ENCODE data around the gene CYP24A1. TPM values are rescaled to one million over a fixed set of nuclear protein-coding genes. Genes with fewer than 3 reads are reported as not detected.

The CYP24A1 gene
- total RNA-seq, 1 donor from 2014 or later = 5.9 TPM

DNA sequence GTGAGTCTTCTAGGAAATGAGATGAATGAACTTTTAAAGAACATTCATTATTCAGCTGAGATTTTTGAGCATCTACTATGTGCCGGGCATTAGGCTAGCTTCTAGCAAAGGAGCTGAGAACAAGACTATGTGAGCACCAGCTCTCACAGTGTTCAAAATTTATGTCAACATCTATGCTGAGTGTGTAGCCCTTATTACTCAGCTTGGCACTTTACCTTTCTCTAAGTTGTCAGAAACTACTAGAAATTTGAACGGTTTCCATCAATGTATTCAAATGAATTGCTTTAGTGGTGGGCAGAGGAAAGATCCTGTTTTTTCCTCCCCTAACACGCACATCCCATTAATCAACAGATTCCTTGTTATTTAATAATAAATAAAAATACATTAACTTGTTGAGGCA, 33.3 kb downstream of the CYP24A1 start:
- no peak for DNase-seq (ENCODE audit: extremely low spot score in 2 of 2)
- no peak overlapping the region for H3K27ac ChIP-seq
- no peaks in the 10 kb centered on the region for H3K4me1 ChIP-seq
- no peak overlapping the region for H3K4me3 ChIP-seq
- no peaks in the 10 kb centered on the region for H3K36me3 ChIP-seq
- no peaks in the 10 kb centered on the region for H3K27me3 ChIP-seq
- TF ChIP-seq POLR2A (IDR thresholded peaks at IDR 0.05) (no peak), POLR2AphosphoS5 (IDR thresholded peaks at IDR 0.05; ENCODE audit: insufficient read depth in 1 of 2, low read depth in 1 of 2) (no peak)
- TF ChIP-seq, protein P1, sequence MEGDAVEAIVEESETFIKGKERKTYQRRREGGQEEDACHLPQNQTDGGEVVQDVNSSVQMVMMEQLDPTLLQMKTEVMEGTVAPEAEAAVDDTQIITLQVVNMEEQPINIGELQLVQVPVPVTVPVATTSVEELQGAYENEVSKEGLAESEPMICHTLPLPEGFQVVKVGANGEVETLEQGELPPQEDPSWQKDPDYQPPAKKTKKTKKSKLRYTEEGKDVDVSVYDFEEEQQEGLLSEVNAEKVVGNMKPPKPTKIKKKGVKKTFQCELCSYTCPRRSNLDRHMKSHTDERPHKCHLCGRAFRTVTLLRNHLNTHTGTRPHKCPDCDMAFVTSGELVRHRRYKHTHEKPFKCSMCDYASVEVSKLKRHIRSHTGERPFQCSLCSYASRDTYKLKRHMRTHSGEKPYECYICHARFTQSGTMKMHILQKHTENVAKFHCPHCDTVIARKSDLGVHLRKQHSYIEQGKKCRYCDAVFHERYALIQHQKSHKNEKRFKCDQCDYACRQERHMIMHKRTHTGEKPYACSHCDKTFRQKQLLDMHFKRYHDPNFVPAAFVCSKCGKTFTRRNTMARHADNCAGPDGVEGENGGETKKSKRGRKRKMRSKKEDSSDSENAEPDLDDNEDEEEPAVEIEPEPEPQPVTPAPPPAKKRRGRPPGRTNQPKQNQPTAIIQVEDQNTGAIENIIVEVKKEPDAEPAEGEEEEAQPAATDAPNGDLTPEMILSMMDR (IDR thresholded peaks at IDR 0.05) = no peak
- H3K9me3 ChIP-seq = no peaks in the 10 kb centered on the region
- intact Hi-C loops (cut with DNase I) = no loop called here

DNA sequence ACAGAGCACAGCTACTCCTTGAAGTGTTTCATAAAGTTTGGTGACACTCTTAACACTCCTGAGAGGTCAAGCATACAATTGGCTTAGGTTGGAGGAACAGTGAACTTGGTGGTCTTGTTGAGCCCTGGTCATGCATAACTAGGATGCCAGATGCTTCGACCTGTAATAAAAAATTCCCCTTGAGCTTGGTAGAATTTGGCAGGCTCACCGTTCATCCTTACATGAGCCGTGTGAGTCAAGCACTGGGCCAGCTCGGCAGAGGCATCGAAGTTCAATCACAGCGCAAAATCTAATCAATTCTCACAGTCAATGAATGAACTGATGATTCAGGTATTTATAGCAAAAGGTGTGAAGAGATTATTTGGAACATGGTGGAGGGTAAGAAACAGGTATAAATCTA, 33.7 kb downstream of the CYP24A1 start:
- H3K36me3 ChIP-seq = no peaks in the 10 kb centered on the region
- intact Hi-C loops (cut with DNase I) = no loop called here
- no peak for DNase-seq (ENCODE audit: extremely low spot score in 2 of 2)
- H3K4me1 ChIP-seq = no peaks in the 10 kb centered on the region
- no peak overlapping the region for H3K27ac ChIP-seq
- TF ChIP-seq POLR2AphosphoS5 (IDR thresholded peaks at IDR 0.05; ENCODE audit: insufficient read depth in 1 of 2, low read depth in 1 of 2) (no peak), POLR2A (IDR thresholded peaks at IDR 0.05) (no peak)
- TF ChIP-seq, protein P1 (IDR thresholded peaks at IDR 0.05) = no peak
- H3K27me3 ChIP-seq = no peaks in the 10 kb centered on the region
- no peak overlapping the region for H3K4me3 ChIP-seq
- H3K9me3 ChIP-seq = no peaks in the 10 kb centered on the region

DNA sequence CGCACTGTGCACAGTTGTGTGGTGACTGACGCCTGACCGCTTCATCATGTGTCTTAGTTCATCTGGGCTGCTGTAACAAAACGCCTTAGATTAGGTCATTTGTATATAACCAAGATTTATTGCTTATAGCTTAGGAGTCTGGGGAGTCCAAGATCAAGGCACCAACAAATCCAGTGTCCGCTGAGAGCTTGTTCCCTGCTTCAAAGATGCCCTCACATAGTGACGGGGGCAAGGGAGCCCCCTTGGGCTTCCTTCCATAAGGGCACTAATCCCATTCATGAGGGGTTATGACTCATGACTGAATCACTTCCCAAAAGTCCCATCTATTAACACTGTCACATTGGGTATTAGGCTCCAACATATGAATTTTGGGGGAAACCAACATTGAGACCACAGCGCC, 34.6 kb downstream of the CYP24A1 start:
- intact Hi-C loops (cut with DNase I) = no loop called here
- DNase-seq (ENCODE audit: extremely low spot score in 2 of 2) = no peak
- Histone ChIP-seq H3K4me3 (no peak overlapping the region), H3K27me3 (no peaks in the 10 kb centered on the region), H3K27ac (no peak overlapping the region), H3K36me3 (no peaks in the 10 kb centered on the region), H3K4me1 (no peaks in the 10 kb centered on the region), H3K9me3 (no peaks in the 10 kb centered on the region)
- TF ChIP-seq POLR2A (IDR thresholded peaks at IDR 0.05) (no peak), POLR2AphosphoS5 (IDR thresholded peaks at IDR 0.05; ENCODE audit: insufficient read depth in 1 of 2, low read depth in 1 of 2) (no peak)
- TF ChIP-seq, protein P1 (IDR thresholded peaks at IDR 0.05) = no peak

DNA sequence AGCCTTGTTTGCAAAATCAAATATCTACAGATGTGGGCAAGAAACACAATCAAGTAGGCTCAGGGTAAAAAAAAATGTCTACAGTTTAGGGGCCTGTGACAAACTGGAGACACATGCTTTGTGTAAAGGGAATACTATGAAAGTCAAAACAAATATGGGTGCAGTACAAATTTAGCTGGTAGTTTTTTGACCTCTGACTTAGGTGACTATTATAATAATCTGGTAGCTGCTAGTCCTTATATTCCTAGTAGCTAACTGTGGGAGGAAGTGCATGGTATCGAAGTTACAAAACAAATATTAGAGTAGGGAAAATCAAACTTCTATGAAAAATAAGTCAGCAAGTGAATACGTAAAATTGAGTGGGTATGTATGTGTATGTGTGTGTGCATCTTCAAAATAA, 35.4 kb downstream of the CYP24A1 start:
- TF ChIP-seq POLR2AphosphoS5 (IDR thresholded peaks at IDR 0.05; ENCODE audit: insufficient read depth in 1 of 2, low read depth in 1 of 2) (no peak), POLR2A (IDR thresholded peaks at IDR 0.05) (no peak)
- TF ChIP-seq, protein P1 (IDR thresholded peaks at IDR 0.05) = no peak
- no peak for DNase-seq (ENCODE audit: extremely low spot score in 2 of 2)
- Histone ChIP-seq H3K36me3 (no peaks in the 10 kb centered on the region), H3K27me3 (no peaks in the 10 kb centered on the region), H3K4me1 (no peaks in the 10 kb centered on the region), H3K27ac (no peak overlapping the region), H3K4me3 (no peak overlapping the region), H3K9me3 (no peaks in the 10 kb centered on the region)
- intact Hi-C loops (cut with DNase I) = no loop called here

DNA sequence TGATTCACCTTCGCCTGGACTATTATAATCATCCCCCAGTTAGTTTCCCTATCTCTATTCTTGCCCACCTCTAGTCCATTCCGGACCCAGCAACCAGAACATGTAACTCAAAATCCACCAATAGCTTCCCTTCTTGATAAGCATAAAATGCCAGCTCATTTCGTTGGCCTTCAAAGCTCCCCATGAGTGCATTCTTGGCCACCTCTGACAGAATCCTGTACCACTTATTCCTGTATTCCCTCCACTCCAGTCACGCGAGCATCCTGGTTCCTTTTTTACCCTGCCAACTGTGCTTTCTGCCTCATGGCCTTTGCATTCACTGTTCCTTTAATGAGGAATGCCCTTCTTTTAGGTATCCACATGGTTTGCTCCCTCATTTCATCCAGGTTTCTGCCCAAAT, 36.7 kb downstream of the CYP24A1 start:
- Histone ChIP-seq H3K36me3 (no peaks in the 10 kb centered on the region), H3K27me3 (no peaks in the 10 kb centered on the region), H3K27ac (no peak overlapping the region), H3K9me3 (no peaks in the 10 kb centered on the region), H3K4me1 (peaks cover 5% of the 10 kb centered on the region), H3K4me3 (no peak overlapping the region)
- intact Hi-C loops (cut with DNase I) = no loop called here
- no peak for DNase-seq (ENCODE audit: extremely low spot score in 2 of 2)
- TF ChIP-seq POLR2AphosphoS5 (IDR thresholded peaks at IDR 0.05; ENCODE audit: insufficient read depth in 1 of 2, low read depth in 1 of 2) (no peak), POLR2A (IDR thresholded peaks at IDR 0.05) (no peak)
- TF ChIP-seq, protein P1 (IDR thresholded peaks at IDR 0.05) = no peak
